Posterior cingulate gyrus (tissue), 11 donors: ENCODE measurements around the gene SMCO2.

ENCODE experiments used
- DNase-seq, 10 donors: peaks; one replicate each; pipeline versions ENCODE4 v3.0.0 to v3.0.0-alpha.2; 2020 to 2021; ENCODE audit warnings: mixed read lengths in 3 of 10
- intact Hi-C: fragments of 100-400 bp; cut with DNase I; formaldehyde crosslinking; loops from one replicate; pipeline ENCODE4 v1.15.1; 2023

Gene SMCO2

GRCh38 chr12:27497446-27497845 lies 50.9 kb downstream of the SMCO2 start:
- no peak for DNase-seq
- intact Hi-C loops: no loop called here

- intact Hi-C loops: no loop called here
- no peak for DNase-seq
Observed at GRCh38 chr12:27498149-27498548, 51.6 kb downstream of the SMCO2 start.

DNA sequence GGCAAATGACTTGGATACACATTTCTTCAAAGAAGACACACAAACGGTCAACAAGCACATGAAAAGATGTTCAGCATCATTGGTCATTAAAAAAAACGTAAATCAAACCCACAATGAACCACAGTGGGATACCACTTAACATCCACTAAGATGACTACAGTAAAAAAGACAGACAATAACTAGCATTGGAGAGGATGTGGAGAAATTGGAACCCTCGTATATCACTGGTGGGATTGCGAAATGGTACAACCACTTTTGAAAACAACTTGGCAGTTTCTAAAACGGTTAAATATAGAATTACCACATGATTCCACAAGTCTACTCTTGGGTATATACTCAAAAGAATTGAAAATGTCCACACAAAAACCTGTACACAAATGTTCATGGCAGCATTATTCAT lies 52.2 kb downstream of the SMCO2 start:
- intact Hi-C loops: no loop called here
- no peak for DNase-seq

DNA sequence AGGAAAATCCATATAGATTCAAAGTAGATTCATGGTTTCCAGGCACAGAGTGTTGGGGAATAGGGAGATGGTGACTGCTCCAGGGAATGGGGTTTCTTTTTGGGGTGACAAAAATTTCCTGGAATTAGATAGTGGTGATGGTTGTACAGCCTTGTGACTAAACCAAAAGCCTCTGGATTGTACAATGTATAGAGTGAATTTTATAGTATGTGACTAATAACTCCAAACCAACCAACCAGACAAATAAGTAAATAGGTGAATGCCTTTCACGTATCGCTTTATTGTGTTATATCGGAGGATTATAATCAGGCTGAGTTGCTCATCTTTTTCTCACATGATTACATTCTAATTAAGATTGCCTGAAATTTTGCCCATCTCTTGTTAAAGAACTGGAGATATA lies 52.8 kb downstream of the SMCO2 start:
- DNase-seq: no peak
- intact Hi-C loops: no loop called here

- no peak for DNase-seq
- intact Hi-C loops: no loop called here
Observed at GRCh38 chr12:27500546-27500945, 54.0 kb downstream of the SMCO2 start.

DNA sequence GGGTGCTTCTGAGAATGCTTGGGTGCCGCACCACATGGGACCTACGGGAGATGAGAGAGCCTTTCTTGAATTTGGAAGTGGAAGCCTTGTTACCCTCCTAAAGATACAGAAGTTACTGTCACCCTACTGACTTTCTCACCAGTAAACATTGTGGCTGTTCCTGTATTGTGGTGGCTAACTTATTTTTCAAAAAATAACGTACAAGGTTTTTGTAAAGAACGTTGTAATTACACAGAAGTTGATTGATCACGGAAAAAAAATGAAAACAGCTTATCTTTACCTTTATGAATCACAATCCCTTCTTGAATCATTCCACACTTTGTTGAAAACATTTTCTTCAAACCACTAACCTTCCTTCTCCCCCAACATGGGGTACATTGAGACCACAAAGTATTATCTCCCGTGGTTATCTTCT lies 55.5 kb downstream of the SMCO2 start:
- intact Hi-C loops: no loop called here
- no peak for DNase-seq

DNA sequence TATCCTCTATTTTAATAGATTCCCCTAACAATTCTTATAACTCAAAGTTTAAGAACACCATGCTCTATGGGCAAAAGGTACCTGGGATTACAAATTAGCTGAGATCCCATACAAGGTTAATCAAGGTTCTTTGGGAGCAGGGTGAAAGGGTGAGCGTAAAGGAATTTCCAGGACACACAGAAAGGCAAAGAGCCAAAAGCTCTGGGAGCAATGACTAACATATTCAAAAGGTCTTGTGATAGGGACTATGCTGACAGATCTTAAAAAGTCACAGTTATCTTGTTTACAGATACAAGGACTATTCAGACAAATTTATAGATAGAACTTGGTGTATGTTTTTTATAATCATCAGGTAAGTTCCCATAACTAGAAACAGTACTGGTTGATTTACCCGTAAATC lies 58.0 kb downstream of the SMCO2 start:
- DNase-seq: no peak

DNA sequence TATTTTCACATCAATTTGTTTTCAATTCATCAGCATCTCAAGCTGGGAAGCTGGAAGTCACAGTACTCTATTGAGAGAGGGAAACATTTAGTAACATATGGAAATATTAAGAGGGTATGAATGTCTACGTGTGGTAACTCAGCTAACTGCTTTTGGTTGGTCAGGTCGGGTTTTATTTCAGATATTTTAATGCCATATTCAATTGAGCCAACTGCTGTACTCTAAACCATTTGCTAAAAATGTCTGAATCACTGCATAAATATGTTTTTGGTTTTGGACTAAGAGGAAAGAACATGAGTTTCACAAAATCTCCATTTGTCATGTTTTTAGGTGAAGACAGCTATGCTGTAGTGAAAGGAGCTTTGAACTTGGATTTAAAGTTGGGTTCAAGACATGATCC lies 58.6 kb downstream of the SMCO2 start:
- intact Hi-C loops: no loop called here
- DNase-seq: no peak

More for the DNA sequence above, 58.0 kb downstream of the SMCO2 start:
- intact Hi-C loops: no loop called here

DNA sequence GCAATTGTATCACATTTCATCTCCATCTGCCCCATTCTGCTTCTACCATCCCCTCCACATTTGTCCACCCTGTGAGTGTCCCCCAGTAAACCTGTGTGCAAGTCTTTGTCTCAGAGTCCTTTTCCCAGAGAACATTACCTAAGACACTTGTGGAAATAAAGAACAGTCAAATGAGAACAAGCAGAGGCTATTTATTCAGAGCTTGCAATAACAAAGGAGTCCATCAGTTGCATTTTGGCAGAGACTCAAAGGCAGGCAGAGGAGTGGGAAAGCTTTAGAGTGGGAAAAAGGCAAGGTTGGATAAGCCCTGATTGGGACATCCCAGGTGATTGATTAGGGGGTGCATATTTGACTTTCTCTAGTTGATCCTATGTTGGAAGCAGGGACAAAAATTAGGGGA lies 59.2 kb downstream of the SMCO2 start:
- no peak for DNase-seq
- intact Hi-C loops: no loop called here

- DNase-seq: no peak
Observed at GRCh38 chr12:27506645-27507189, 60.2 kb downstream of the SMCO2 start.

DNA sequence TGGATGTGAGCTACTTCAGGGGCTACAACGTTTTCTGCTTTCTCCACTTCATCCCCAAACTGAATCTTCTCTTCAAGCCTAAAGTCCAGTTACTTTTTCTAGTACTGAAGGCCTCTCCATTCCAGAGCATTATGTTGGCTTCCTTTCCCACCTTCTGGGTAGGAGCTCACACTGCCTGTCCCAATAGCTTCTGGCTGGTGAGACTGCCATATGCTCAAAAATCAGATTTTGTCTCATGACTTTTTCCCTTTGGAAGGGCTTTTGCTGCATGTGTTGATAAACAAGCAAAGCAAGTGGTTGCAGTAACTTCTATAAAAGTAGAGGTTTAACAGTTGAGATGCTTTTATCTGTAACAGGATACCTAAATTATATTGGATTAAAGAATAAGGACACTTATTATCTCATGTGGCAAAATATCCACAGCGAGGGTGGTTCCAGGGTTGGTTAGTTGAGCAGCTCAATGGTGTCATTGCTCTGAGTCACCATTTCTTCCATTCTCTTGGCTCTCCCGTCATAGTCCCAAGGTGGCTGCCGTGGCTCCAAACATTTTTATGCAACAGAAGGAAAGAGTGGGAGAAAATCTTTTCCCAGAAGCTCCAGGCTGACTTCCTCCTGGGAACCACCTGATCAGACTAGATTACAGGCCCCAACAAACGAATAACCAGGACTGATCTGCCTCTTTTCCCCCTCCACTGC lies 62.3 kb downstream of the SMCO2 start:
- intact Hi-C loops: no loop called here
- DNase-seq: peak in 3 of 10 donors; percentile 27 to 84 (median 70)

More at GRCh38 chr12:27506645-27507189, 60.2 kb downstream of the SMCO2 start:
- intact Hi-C loops: no loop called here

GRCh38 chr12:27511031-27511722 lies 64.6 kb downstream of the SMCO2 start:
- DNase-seq: no peak
- intact Hi-C loops: no loop called here

GRCh38 chr12:27511723-27512045 lies 65.1 kb downstream of the SMCO2 start:
- no peak for DNase-seq
- intact Hi-C loops: no loop called here

GRCh38 chr12:27513155-27513824 lies 66.8 kb downstream of the SMCO2 start:
- intact Hi-C loops: no loop called here
- no peak for DNase-seq

DNA sequence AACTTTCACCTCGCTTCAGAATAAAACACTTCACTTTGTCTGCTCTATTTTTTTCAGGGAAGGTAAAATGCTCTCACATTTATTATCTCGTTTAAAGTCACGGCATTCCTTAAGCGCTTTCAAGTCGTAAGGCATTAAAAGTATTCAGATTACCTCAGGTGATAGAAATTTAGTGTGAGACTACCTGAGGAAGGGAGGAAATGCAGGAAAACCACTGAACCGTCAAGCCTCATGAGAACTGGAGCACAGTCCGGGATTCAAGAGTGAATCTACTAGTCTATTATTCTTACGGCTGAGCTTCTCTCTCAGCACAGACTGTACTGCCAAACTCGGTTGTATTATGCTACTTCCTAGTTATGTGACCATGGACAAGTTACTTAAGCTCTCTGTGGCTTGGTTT lies 69.1 kb downstream of the SMCO2 start:
- intact Hi-C loops: no loop called here
- DNase-seq: no peak

DNA sequence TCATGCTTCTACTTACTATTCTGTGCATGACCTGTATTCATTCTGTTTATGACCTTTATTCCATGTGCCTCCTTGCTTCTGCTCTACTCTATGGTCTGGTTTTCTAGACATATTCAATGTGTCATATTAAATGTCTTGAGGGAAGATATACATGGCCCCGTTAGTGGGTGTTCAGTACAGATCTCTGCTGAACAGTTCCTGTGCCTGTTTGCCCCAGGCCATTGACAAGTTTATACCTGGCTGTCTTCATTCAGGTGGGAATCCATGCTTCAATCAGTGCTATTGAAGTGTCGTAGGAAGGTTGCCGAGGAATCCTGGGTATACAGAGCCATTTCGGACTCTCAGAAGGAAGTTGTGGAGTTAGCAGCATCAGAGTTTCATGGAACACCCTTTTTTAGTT lies 70.1 kb downstream of the SMCO2 start:
- DNase-seq: no peak
- intact Hi-C loops: no loop called here

DNA sequence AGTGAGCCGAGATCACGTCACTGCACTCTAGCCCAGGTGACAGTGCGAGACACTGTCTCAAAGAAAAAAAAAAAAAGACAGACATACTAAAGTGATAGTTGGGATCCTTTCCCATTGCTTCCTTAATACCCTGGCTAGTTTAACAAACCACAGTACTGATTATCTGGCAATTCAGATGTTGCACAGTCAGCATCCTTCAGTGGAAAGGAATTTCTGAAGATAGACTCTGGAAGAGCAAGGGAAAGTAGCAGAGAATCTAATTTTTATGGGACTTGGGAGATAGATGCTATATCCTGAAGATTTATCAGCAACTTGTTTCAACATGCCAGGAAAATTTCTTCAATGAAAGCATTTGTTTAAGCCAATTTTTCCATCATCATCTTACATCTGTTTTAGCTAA lies 71.0 kb downstream of the SMCO2 start:
- DNase-seq: no peak
- intact Hi-C loops: no loop called here

- intact Hi-C loops: no loop called here
- no peak for DNase-seq
Observed at GRCh38 chr12:27517961-27518665, 71.6 kb downstream of the SMCO2 start.

GRCh38 chr12:27521066-27521465 lies 74.5 kb downstream of the SMCO2 start:
- DNase-seq: peak in 1 of 10 donors; percentile 17
- intact Hi-C loops: no loop called here

- DNase-seq: no peak
- intact Hi-C loops: no loop called here
Observed at GRCh38 chr12:27521981-27522380, 75.4 kb downstream of the SMCO2 start.

DNA sequence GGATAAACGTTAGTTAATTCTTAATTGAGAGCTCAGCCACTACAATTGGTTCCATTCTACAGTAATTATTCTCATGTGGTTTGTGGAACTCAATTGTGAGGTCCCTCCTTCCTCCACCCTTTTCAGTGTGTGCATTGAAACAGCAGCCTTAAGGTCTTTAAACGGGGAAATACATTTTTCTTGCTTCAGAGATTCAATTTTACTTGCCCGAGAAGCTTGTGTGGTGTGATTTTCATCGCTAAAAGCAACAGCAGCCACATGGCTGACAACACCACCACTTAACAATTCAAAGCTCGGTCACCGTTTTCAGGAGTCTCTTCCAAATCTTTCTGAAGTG lies 76.7 kb downstream of the SMCO2 start:
- no peak for DNase-seq
- intact Hi-C loops: loop anchor here (1.0 kb wide), 1 partner anchor 88 kb away; no protein-coding TSS in a partner anchor
